Islet precursor cell (in vitro differentiated cells): Measurements from ENCODE around the gene BAD.

Experiments
- DNase-seq: peaks from one replicate; pipeline ENCODE4 v3.0.0-alpha.2; 2018

Gene BAD

DNA sequence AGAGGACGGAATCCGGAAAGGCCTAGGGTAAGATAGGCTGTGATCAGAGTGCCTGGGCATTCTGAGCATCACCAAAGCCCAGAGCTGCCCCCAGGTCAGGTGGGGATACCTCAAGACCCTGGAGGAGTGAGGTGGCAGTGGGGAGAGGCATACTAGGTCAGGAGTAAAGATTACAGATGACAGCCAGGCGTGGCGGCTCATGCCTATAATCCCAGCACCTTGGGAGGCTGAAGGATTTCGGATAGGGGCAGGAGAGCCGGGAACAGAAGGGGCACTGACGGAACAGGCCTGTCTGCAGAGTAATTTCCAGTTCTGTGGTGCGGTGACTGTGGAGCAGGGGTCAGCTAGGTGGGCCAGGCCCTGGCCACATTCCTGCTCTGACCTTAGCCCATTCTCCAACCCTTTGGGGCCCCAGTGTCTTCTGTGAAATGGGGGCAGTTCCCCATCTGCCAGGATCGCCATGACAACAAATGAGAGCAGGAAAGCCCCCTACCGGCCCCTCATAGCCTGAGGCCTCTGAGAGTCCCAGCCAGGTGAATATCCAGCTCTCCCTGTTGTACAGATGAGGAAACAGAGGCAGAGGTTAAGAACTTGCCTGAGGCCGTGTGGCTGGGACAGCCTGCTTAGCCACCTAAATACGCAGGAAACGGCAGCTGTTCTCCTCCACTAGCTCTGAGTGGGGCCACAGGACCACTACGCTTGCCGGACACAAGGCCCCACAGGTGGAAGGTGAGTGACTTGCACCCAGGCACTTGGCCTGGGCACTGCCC is 9.2 kb downstream of the BAD start:
- no peak for DNase-seq

DNA sequence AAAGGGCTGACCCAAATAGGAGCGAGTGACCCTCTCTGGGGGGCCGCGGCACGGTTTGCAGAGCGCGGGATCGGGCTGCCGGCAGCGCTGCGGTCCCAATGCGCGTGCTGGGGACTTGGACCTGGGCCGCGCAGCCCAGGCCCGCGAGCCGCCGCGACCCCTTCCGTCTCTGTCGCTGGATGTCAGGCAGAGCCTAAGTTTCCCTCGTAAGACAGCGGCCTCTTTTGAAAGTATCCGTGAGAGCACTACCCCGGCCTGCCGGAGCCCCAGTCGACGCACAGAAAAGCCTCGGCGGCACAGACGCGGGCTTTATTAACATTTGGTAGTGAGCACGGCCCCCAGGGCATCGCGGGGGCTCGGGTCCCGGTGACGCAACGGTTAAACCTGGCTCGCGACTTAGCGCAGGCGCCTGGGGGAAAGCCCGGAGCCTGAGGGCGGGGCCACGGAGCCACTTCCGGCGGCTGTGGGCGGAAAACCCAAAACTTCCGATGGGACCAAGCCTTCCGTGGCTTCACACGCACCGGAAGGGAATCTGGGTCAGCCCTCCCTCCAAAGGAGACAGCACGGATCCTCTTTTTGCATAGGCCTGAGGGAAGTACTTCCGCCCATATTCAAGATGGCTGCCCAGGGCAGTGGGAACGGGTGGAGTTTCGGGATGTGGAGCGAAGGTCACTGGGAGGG is 14.8 kb downstream of the BAD start:
- peak; percentile 100 for DNase-seq

DNA sequence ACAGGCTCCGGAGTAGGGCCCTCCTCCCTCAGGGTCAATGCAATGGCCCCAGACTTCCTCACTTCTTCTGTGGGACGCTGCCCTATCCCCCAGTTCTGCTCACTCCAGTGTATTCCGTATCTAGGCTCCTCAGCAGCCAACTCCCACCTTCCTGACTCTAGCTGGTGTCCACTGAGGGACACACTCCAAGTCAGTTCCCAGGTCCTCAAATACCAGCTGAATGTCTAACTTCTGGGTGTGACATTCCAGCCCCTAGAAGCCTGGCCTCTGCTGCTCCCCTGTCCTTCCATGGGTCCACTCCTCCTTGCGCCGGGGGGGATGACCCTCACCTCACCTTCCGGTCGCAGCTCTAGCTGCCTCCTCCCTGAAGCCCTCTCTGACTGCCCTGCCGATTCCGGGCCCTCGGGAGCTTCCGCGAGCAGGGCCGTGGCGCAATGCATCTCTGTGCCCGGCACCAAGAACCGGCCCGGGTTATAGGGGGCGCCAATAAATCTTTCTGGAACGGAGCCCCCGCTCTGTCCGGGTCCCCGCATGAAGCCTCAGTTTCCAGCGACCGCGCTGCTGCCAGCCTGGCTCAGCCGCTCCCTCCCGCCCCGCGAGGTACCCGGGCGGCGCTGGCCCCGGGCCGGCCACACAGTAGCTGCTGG is 15.4 kb downstream of the BAD start:
- peak; percentile 86 for DNase-seq

DNA sequence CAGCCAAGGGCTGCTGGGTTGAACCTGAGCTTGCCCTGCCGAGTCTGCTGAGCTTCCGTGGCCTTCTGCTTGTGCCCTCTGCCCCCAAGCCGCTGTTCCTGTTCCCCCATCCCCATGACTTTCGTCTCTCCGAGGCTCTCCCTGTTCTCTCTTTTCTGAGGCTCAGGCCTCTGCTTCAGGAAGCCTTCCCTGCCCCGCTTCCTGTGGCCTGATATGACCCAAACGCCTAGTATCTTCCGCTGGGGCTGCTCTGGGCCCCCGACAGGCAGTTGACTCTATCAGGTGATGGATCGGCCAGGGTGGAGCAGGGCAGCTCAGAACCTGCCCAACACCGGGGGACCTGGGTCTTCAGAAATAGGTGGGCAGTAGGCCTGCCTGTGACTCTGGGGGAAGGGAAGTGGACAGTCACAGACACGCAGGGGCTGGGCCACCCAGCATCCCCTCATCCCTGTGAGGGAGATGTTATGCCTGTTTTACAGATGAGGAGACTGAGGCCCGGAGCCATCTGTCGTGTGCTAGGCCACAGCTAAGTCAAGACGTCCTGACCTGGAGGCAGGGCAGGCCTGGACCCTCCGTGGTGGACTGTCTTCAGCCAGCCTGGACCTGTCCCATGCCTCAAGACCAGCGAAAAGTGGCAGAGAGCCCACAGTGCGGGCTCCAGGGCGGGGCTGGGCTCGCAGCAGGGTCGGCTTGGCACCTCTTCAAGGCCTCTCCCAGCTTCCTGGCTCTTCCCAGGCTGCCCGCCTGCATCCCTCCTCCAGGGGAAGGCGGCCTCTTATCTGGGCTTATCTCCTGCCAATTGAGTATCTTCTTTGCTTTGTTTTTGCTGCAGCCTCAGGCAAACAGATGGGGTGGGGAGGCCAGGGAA is 16.2 kb downstream of the BAD start:
- peak; percentile 85 for DNase-seq

DNA sequence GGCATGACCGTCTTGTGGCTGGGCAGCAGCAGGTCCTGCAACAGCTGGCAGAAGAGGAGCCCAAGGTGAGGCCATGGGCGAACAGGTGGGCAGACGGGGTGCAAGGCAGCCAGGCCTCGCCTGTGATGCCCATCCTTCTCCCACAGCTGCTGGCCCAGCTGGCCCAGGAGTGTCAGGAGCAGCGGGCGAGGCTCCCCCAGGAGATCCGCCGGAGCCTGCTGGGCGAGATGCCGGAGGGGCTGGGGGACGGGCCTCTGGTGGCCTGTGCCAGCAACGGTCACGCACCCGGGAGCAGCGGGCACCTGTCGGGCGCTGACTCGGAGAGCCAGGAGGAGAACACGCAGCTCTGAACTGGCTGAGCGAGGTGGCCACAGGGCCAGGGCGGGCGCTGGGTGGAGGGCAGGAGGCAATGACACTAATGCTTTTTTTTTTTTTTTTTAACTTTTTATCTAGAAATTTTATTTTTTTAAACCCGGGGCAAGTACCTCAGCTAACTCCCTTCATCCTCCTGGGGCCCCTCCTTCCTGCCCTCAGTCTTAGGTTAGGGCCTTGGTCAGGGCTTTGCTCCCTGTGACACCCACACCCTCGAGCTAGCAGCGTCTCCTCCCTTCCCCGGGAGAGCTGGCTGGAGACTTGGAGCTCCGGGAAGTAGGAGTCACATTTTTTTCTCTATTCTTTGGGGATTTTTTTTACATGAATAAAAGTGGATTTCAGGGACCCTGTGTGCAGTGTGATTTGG is 17.1 kb downstream of the BAD start:
- DNase-seq: no peak

DNA sequence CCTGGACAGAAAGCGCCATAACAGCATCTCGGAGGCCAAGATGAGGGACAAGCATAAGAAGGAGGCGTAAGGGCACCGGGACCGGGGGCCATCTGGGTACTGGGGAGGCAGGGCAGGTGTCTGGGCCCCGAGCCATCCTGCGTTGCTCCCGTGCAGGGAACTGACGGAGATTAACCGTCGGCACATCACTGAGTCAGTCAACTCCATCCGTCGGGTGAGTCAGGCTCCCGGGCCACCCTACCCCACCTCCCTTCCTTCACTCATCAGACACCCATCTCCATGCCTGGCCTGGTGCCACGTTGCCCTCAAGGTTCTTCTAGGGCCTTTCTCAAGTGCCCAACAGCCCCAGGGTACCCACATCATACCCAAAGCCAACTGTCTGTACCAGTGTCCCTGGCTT is 18.1 kb downstream of the BAD start:
- DNase-seq: no peak

DNA sequence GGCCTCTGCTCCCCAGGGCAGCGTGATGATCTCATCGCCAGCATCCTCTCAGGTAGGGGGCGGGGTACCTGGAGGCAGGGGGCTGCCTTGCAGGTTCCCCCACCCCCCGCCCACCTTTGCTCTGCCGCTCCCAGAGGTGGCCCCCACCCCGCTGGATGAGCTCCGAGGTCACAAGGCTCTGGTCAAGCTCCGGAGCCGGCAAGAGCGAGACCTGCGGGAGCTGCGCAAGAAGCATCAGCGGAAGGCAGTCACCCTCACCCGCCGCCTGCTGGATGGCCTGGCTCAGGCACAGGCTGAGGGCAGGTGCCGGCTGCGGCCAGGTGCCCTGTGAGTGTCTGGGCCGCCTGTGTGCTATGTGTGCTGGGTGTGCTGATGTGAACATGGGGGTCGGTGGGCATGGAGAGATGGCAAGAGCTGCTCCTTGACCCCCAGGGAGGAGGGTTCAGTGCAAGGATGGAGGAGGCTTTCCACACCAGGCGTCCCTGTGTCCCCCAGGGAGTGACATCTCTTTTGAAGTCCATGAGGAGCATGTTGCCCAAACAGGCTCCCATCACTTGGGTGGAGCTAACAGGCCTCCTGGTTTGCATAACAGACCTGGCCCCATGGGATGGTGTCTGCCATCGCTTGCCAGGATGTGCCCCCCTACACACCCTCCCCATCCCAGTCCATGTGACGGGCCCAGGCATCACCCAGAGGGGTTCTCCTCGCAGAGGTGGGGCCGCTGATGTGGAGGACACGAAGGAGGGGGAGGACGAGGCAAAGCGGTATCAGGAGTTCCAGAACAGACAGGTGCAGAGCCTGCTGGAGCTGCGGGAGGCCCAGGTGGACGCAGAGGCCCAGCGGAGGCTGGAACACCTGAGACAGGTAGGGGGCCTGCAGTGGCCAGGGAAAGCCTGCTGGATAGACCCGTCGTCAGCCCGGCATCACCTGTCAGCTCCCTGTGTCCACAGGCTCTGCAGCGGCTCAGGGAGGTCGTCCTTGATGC is 19.0 kb downstream of the BAD start:
- DNase-seq: no peak

DNA sequence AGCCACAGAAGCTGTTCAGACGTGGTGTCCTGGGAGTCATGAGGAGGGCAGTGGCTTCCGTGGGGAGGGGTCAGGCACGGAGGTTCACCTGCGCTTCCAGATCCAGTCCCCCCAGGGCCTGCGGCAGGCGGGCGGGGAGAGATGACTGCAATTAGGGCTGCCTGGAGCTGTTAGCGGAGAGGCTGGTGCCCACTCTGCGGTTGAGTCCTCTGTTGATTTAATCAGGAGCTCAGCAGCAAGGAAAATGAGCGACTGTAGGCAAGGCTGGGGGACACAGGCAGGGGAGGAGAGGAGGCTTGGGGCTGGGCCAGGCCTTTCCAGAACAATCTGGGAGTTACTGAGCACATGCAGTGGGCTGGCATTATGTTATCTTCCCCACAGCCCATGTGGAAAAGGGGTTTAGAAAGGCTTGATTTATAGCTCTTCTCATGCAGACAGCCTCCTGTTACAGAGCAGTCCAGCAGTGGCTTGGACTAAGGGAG is 20.1 kb downstream of the BAD start:
- DNase-seq: peak; percentile 77

DNA sequence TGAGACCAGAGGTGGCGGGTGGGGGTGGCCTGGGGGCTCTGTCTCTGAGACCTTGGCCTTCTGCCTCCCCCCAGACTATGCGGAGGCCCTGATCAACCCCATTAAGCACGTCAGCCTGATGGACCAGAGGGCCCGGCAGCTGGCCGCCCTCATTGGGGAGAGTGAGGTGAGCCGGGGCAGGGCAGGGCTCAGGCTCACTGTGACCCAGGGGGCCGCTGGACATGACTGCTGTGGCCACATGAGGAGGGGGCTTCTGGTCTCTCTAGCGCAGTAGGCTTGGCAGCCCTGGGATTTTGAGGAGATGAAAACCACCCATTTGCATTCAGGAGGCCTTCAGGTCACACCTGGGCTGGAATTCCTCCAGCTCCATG is 20.5 kb downstream of the BAD start:
- DNase-seq: no peak

DNA sequence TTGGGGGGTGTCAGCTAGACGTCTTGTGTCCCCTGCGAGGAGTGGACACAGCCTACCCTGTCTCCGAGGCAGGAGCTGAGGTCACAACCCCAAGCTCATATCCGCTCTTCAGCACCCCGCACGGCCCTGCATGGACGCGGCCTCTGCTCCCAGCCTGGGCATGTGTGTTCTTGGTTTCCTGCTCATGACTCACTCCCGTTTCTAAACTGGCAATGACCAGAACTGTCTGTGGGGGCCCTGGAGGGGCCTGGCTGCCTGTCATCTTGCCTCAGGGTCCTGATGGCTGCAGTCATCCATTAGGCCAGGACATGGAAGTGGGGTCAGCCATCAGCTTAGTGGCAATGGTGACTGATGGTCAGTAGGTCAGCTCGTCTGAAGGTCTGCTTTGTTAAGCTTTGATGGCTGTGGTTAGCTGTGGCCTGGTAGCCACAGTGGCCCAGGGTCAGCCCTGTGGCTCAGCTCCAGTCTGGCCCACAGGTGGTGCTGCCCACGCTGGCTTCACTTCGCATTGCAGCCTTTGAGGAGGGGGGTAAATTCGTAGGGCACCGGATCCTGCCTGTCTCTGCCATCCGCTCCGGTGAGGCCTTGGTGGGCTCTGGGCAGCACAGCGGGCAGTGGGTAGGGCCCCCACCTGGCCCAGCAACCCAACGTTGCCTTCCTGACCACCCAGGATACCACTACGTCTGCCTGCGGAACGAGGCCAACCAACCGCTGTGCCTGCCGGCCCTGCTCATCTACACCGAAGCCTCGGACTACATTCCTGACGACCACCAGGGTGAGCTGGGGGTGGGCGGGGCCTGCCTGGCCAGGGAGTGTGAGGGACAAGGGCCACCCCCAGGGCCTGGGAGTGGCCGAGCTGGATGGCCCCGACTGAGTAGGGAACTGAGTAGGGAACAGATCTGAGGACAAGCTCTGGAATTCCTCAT is 21.2 kb downstream of the BAD start:
- DNase-seq: peak; percentile 93

DNA sequence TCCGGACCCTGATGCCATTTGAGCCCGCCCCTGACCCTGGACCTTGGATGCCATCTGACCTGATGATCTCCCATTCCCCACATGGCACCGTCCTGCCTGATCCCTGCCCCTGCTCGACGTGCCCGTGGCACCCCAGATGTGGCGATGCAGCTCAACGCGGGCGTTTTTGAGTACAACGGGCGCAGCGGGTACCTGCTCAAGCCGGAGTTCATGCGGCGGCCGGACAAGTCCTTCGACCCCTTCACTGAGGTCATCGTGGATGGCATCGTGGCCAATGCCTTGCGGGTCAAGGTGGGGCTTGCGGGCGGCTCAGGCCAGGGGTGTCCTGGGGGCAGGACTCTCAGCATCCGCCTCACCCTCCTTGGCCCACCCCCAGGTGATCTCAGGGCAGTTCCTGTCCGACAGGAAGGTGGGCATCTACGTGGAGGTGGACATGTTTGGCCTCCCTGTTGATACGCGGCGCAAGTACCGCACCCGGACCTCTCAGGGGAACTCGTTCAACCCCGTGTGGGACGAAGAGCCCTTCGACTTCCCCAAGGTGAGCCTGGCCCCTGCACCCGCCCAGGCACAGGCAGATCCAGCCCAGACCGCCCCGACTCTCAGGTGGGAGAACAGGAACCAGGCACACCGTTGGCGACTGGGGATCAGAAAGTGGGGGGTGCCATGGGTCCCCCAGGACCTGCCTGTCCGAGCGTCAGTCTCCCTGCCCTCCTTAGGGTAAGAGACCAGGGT is 22.0 kb downstream of the BAD start:
- no peak for DNase-seq

DNA sequence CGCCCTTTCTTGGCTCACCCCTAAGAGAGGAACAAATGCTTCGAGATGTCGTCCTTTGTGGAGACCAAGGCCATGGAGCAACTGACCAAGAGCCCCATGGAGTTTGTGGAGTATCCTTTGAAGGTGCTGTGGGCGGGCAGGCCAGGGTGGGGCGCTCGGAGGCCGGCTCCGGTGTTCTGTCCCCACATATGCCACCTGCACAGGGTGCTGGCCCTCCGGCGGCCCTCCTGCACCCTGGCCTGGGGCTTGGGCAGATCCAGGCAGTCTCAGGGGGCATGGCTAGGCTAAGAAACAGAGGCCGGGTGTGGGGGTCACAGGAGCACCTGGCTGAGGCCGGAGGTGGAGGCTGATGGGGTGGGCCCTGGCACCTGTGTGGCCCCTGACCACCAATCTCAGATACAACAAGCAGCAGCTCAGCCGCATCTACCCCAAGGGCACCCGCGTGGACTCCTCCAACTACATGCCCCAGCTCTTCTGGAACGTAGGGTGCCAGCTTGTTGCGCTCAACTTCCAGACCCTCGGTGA is 22.8 kb downstream of the BAD start:
- DNase-seq: no peak

DNA sequence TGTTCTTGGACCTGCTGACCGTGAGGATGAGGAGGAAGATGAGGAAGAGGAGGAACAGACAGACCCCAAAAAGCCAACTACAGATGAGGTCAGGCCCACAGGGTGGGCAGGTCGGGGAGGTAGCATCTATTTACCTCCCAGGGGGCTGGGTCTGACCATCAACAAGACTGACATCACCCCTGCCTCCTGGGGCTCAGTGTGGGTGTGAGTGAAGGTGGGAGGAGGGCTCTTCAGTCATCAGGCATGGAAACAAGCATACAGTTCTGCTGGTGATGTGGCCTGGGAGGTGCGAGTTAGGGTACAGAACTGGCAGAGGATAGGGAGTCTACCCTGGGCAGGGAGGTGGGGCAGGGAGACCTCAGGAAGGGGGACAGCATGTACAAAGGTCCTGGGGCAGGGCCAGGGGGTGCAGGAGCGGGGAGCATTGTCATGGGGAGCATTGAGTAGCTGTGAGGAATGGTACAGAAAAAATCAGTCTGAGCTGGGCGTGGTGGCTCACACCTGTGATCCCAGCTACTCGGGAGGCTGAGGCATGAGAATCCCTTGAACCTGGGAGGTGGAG is 24.2 kb downstream of the BAD start:
- no peak for DNase-seq

DNA sequence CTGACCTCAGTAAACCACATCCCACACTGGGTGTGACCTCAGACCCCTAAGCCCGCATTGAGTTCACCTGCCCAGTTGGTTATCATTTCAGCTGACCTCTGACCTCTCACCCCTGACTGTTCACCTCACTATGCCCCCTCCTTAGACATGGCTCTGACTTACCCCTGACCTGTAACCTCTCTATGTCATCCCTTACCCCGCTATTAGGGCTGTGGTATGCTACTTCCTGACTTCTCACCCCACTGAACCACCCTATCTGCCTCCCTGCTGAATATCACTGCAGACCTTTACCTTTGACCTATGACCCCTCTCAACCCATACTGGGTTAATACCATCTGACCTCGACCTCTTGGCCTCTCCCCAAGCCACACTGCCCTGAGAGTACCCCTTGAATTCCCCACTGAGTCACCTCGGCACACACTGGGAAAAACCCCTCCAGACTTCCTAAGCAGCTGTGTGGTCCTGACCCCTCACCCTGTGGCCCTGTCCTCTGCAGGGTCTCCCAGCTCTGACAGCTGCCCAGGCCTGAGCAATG is 24.9 kb downstream of the BAD start:
- no peak for DNase-seq

DNA sequence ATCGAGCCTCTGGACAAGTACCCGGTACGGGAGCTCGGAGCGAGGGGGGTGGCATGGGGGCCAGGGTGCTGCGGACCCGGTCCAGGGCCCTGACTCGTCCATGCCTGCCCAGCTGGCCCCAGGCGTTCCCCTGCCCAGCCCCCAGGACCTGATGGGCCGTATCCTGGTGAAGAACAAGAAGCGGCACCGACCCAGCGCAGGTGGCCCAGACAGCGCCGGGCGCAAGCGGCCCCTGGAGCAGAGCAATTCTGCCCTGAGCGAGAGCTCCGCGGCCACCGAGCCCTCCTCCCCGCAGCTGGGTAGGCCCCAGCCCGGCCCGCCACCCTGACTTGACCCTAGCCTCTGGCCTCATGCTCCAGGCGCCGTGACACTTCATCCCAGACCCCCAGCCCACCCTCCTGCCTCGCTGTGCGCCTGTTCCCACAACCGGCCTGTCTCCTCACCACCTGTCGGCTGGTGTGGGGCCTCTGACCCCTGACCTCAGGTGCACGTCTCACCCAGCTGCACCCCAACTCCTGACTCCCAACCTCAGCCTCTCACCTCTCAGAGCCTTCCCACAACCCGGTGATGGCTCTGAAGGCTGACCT is 25.4 kb downstream of the BAD start:
- no peak for DNase-seq

DNA sequence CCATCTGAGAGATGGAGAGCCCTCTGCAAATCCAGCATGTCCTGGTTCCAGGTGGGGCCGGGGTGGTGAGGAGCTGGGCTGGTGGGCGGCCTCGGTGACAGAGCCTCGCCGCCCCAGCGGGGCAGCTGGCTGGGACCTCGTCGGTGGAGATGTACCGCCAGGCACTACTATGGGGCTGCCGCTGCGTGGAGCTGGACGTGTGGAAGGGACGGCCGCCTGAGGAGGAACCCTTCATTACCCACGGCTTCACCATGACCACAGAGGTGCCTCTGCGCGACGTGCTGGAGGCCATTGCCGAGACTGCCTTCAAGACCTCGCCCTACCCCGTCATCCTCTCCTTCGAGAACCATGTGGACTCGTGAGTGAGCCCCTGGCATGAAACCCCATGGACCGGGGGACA is 26.1 kb downstream of the BAD start:
- no peak for DNase-seq

DNA sequence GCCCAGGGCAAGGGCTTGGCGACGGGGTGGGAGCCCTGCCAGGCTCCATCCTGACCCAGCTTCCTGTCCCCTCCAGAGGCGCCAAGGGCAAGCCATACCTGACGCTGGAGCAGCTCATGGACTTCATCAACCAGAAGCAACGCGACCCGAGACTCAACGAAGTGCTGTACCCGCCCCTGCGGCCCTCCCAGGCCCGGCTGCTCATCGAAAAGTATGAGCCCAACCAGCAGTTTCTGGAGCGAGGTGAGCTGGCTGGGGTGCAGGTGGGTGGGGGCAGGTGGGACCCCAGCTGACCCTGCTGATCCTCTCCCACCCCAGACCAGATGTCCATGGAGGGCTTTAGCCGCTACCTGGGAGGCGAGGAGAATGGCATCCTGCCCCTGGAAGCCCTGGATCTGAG is 28.2 kb downstream of the BAD start:
- no peak for DNase-seq
